K562 (cell line): ENCODE measurements around the gene FAF2. TPM values are rescaled to one million over a fixed set of nuclear protein-coding genes. Genes with fewer than 3 reads are reported as not detected.

ENCODE experiments used
- ATF1 ChIP-seq, 2 experiments: fragments of 450-650 bp in 1 of 2; IDR thresholded peaks; 2 replicates each; pipeline ENCODE4 v1.6.1; 2016; ENCODE audit warnings: missing compliant biosample characterization in 1 of 2, missing genetic modification characterization in 1 of 2
- CHD4 ChIP-seq: fragments of 200-600 bp; sonication (generic); IDR thresholded peaks from 3 replicates; pipeline ENCODE4 v1.6.1; 2012; ENCODE audit warnings: low read depth, mild to moderate bottlenecking, mixed read lengths, low read length, inconsistent platforms; ENCODE audit not compliant: insufficient read depth, insufficient replicate concordance, poor library complexity, severe bottlenecking
- CREB5 ChIP-seq: fragments of 250-450 bp; sonication (Bioruptor Pico); IDR thresholded peaks from 2 replicates; pipeline ENCODE4 v1.5.0; 2020; ENCODE audit warnings: mild to moderate bottlenecking
- ETV1 ChIP-seq: fragments of 450-650 bp; conservative IDR thresholded peaks from 2 replicates; pipeline ENCODE4 v1.6.1; 2016; ENCODE audit warnings: missing genetic modification characterization, control low read depth, low read depth, missing compliant biosample characterization
- GTF2F1 ChIP-seq: IDR thresholded peaks from 2 replicates; pipeline ENCODE4 v1.6.1; 2011; ENCODE audit warnings: low read depth, low read length, improper control_type of control experiment
- KHSRP ChIP-seq: fragments of 450-650 bp; IDR thresholded peaks from 2 replicates; pipeline ENCODE4 v1.6.1; 2017
- PHF20 ChIP-seq: fragments of 450-650 bp; IDR thresholded peaks from 2 replicates; pipeline ENCODE4 v1.6.1; 2018; ENCODE audit not compliant: partially characterized antibody
- PREB ChIP-seq: sonication (generic); formaldehyde crosslinking; IDR thresholded peaks from 2 replicates; pipeline ENCODE4 v1.8.1; 2023; ENCODE audit warnings: mild to moderate bottlenecking, missing genetic modification reagents
- TFAP4 ChIP-seq: sonication (generic); formaldehyde crosslinking; IDR thresholded peaks from 2 replicates; pipeline ENCODE4 v1.8.0; 2022; ENCODE audit warnings: missing genetic modification reagents, mild to moderate bottlenecking, moderate library complexity, borderline replicate concordance
- ZBTB11 ChIP-seq, 3 experiments: fragments of 200-800 bp in 1 of 3; fragments of 250-450 bp in 1 of 3; fragments of 450-650 bp in 1 of 3; sonication (Bioruptor Pico) in 1 of 3; sonication (Bioruptor generic) in 1 of 3; formaldehyde crosslinking in 1 of 3; IDR thresholded peaks; 2 replicates each; pipeline versions ENCODE4 v1.6.1 to v1.8.0; 2016 to 2022; ENCODE audit warnings: mild to moderate bottlenecking in 2 of 3, missing genetic modification characterization in 2 of 3, missing compliant biosample characterization in 1 of 3, moderate library complexity in 1 of 3
- ZBTB5 ChIP-seq: fragments of 450-650 bp; IDR thresholded peaks from 2 replicates; pipeline ENCODE4 v1.6.1; 2017; ENCODE audit warnings: antibody characterized with exemption
- ZNF354B ChIP-seq: fragments of 250-450 bp; sonication (Bioruptor Pico); IDR thresholded peaks from 2 replicates; pipeline ENCODE4 v1.4.0; 2020
- ZNF398 ChIP-seq: fragments of 250-450 bp; sonication (Bioruptor Pico); IDR thresholded peaks from 2 replicates; pipeline ENCODE4 v1.8.0; 2021; ENCODE audit warnings: moderate library complexity, mild to moderate bottlenecking, inconsistent platforms
- ZNF444 ChIP-seq: fragments of 250-450 bp; sonication (Bioruptor Pico); IDR thresholded peaks from 2 replicates; pipeline ENCODE4 v1.4.0; 2020; ENCODE audit warnings: mild to moderate bottlenecking, moderate library complexity
- polyA plus RNA-seq, 8 experiments: library from polyadenylated mRNA; depleted of rRNA in 4 of 8; stranded (reverse) in 5 of 8; unstranded in 3 of 8; fragments of >200 nt; fragmentation: Nextera tagmentation in 2 of 8; fragmentation: Illumina TruSeq in 1 of 8; extraction: Ambion mirVana in 2 of 8; extraction: Trizol in 1 of 8; gene quantifications; 2 replicates each; pipeline versions ENCODE4 v1.2.1 to v1.2.3, GENCODE V29; 2011 to 2014; ENCODE audit warnings: inconsistent platforms in 1 of 8, missing spikeins in 1 of 8
- total RNA-seq, 7 experiments: library from RNA; depleted of rRNA in 6 of 7; stranded (reverse); fragments of >200 nt in 6 of 7; fragmentation: Illumina TruSeq in 2 of 7; extraction: Trizol in 2 of 7; gene quantifications; 2 replicates each; pipeline versions ENCODE4 v1.2.1 to v1.2.3, GENCODE V29; 2011 to 2021; ENCODE audit warnings: low replicate concordance in 1 of 7

Gene FAF2
- total and polyA plus RNA-seq, 9 of the 15 experiments (the other 6 are each of a cell fraction or from before 2014, with no cell fraction given): 25.0 to 44.6 (median 36.1) TPM

GRCh38 chr5:176536132-176536901 lies 88.1 kb downstream of the FAF2 start (continued):
- no peak for TF ChIP-seq CREB5 (CRISPR knock-in tag)
- no peak for TF ChIP-seq PREB (CRISPR knock-in tag)
- TF ChIP-seq ZNF354B (CRISPR knock-in tag): no peak
- TF ChIP-seq KHSRP: no peak
- TF ChIP-seq ATF1 (CRISPR knock-in tag; IDR thresholded peaks at IDR 0.05): no peak
- TF ChIP-seq ATF1 (tag; IDR thresholded peaks at IDR 0.05): no peak
- no peak for TF ChIP-seq CHD4
- TF ChIP-seq ZNF444: no peak
- TF ChIP-seq ZNF398 (CRISPR knock-in tag): no peak
- peak; percentile 49 for TF ChIP-seq ETV1 (tag)
- no peak for TF ChIP-seq GTF2F1
- no peak for TF ChIP-seq ZBTB11 (CRISPR knock-in tag; IDR thresholded peaks at IDR 0.05)
- no peak for TF ChIP-seq ZBTB5
- peak; percentile 86 for TF ChIP-seq TFAP4 (CRISPR knock-in tag)
- no peak for TF ChIP-seq PHF20
